ENCODE data around the gene SPTBN4.
A peak's percentile ranks its signal among the peaks of the same experiment; 100 is the strongest.
"Not testable (repeated sequence)": the region's sequence is repeated elsewhere in the genome, so short reads cannot be mapped to it uniquely, and the experiment has no call there.

The SPTBN4 gene

DNA sequence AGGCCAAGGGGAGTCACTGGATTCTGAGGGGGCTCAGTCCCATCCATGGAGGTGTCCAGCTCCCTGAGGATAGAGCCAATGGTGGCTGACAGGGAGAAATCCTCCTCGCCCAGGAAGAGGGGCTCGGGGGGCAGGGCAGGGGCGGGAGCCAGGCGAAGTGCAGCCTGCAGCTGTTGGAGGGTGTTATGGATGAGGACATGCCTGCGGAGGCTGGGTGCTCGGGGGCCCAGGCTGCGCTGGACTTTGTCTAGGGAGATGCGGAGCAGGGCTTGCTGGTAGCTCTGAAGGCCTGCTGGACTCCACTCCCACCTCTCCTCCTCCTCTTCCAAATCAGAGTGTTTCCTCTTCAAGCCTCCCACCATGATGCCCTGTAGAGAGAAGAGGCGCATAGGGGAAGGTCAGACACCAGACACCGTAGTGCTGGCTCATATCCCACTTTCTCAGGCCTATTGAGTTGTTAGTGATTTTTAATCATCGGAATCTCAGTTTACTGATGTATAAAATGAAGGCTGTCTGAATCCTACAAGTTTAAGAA is 25.0 kb upstream of the SPTBN4 start:
- DNase-seq (ENCODE audit: low spot score), result no peak

DNA sequence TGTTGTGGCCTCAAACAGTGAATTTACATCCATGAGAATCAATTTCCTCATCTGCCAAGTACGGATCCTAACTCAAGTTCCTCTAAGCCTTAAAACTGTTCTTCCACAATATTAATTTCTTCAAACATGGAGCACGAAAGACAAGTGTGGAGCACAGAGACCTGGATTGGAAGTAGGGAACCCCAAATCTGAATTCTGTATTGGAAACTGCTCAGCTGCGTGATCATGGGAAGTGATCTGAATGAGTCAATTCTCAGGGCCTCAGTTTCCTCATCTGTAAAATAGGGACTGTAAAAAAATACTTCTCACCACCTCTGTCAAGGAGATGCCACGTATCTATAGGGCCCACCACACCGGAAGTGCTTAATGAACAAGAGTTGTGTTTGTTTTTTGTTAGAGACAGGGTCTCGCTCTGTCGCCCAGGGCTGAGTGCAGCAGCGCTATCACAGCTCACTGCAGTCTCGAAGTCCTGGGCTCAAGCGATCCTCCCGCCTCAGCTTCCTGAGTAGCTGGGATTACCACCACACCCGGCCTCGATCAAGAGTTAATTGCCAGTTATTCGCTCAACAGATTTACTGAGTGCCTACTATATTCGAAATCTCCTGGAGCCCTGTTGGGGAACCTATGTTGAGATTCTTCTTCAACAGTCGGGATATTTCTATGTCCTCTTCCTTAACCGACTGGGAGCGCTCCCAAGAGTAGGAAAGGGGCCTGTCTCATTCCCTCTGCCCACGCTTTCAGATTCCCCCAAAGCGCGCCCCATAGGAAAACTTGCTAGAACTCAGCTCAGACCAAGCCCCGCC is 24.3 kb upstream of the SPTBN4 start:
- DNase-seq (ENCODE audit: low spot score), result no peak

DNA sequence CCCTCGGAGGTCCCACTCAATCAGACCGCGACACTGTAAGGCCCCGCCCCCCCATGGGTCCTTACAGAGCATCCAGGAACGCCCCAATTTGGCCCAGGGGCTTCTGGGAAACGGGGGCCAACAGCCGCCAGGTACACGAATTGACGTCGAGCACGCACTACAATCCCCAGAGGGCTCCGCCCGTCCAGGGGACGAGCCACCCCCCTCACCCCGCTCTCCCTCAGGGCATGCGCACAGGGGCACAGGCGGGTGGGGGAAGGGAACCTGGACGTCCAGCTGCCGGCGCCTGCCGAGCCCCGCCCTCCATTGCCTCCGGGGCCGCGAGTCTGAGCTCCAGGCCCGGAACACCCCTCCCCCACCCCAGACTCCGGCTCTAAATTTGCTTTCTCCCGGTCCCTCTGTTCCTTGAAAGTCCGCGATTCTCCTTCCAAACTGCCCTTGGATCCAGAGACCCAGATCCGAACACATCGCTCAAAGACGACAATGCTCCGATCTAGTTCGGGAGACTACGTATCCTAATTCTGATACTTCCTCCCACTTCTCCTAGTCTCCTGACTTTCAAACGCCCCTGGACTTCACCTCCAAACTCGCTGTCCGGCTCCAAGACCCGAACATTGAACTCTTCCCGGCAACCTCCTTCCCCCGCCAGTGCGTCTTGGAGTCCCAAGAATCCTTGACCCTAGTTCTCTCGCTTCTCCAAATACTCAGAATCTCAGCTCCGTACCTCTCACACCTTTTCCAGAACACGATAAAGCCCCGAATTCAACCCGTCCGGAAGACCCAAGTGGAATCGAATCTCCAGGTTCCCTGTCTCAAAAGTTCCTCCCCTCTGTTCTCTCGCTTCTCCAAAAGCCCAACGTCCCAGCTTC is 23.4 kb upstream of the SPTBN4 start:
- DNase-seq (ENCODE audit: low spot score), result peak; percentile 97

DNA sequence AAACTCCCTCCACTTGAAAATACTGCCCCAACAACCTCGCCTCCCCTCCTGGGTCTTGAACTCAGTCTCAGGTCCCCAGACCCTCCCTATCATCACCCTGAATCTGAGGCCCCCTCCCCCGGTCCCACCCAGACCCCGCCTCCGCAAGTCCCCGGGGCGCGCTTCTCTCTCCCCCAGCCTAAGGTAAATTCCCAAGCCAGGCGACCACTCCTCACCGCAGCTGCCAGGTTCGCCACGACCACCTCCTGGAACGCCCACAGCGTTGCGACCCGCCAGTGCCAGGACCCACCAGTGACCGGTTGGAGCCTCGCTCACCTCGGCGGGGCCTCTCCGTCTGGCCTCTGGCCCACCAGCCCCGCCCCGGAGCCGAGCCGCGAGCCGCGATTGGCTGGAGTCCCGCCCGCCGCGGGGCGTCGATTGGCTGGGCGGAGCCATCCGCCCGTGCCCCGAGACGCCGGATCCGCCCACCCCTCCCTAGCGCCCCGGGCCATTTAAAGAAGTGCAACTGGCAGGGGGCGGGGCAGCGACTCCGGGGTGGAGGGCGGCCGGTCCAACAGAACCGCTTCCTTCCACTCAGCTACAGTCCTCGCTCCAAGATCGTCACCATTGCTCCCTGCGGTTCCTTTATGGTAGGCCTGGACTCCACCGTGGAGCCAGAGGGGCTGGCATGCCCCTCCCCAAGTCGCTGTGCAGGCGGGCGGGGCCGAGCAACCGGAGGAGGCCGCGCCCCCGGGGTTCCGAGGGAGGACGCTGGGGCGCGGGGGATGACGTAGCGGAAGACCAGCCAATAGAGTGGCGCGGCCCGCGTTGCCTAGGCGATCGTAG is 22.6 kb upstream of the SPTBN4 start, which contains the start of gene SERTAD3:
SERTAD3 (minus strand) TSS at position 336 of the 825 bp plus-strand sequence. CDS start 2,255 bp downstream, outside the sequence.
- peak; percentile 97 for DNase-seq (ENCODE audit: low spot score)

DNA sequence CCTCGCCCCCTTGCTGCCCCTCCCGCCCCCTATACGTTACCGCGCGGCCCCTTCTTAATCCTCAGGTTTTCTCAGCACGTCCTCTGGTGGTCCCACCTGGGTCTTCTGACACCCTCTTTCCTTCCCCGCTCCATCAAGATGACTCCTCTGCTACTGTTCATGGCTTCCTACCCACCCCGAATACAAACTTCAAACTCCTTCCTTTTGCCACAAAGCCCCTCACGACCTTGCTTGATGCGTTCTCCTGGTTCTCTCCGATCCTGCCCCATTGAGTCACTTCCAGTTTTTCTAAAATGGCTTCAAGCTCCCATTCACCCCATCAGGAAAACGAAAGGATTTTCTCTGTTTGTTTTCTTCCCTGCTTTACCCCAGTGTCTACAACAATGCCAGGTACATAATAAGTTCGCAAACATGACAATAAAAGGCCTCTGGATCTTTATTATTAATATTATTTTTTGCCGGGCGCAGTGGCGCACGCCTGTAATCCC is 21.9 kb upstream of the SPTBN4 start:
- DNase-seq (ENCODE audit: low spot score), result no peak

DNA sequence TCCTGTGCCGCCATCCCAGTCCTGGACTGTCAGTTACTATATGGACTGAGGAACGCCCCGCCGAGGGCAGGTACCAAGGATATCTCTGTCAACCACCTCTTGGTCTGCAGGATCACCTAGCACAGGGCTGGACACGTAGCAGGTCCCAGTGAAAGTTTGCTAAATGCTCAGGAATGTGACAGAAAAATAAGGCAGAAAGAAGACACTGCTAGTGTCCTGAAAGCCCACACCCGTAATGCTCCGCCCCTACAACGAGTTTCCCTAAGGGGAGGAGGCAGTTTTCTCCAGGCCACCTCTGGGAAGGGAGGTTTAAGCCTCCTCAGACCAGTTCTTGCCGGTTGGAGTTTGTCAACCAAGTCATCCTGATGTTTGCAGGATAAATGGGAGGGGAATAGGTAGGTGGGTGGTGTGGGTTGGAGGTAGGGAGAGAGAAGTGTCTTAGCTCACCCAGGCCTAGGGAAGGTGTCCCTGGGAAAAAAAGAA is 21.0 kb upstream of the SPTBN4 start:
- no peak for DNase-seq (ENCODE audit: low spot score)

DNA sequence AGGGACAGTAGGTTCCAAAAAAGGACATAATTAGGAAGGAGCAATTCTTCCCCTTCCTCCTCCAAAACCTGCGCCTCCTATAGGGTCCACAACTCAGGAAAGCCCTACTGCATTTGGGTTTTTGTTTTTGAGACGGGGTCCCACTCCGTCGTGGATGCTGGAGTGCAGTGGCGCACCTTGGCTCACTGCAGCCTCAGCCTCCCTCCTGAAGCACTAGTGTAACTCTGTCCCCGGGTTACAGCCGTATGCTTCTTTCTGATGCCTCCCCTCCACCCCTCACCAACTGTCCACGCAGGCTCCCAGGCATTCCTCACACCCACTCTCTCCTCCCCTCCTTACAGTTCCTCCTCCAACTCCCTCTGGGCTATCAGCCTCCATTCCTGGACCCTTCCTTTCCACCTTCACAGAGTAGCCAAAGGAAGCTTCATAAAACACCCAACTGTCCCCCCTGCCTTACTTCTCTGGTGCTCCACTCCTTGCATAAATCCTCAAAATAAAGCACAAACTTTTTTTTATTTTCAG is 20.5 kb upstream of the SPTBN4 start:
- no peak for DNase-seq (ENCODE audit: low spot score)

DNA sequence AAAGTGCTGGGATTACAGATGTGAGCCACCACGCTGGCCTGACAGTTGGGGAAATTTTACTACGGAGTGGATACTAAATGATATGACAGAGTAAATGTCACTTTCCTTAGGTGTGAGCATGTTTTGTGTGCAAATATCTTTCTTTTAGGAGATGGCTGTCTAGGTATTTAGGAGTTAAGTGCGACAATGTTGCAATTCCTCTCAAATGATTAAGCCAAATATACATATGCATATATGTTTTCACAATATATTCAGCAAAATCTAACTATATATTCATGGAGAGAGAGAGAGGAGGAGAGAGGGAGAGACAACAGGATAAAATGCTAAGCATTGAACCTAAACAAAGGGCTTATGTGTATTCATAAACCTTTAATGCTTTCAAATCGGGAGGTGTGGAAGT is 17.3 kb upstream of the SPTBN4 start:
- no peak for DNase-seq (ENCODE audit: low spot score)

DNA sequence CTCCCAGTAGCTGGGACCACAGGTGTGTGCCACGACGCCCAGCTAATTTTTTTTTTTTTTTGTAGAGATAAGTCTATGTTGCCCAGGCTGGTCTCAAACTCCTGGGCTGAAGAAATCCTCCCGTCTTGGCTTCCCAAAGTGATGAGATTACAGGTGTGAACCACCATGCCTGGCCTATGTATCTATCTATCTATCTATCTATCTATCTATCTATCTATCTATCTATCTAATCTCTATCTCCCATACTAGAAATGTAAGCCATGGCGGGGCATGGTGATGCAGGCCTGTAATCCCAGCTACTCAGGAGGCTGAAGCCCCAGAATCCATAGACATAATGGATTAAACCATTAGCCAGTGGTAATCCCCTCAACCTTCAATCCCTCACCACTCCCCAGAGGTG is 16.1 kb upstream of the SPTBN4 start:
- no peak for DNase-seq (ENCODE audit: low spot score)

DNA sequence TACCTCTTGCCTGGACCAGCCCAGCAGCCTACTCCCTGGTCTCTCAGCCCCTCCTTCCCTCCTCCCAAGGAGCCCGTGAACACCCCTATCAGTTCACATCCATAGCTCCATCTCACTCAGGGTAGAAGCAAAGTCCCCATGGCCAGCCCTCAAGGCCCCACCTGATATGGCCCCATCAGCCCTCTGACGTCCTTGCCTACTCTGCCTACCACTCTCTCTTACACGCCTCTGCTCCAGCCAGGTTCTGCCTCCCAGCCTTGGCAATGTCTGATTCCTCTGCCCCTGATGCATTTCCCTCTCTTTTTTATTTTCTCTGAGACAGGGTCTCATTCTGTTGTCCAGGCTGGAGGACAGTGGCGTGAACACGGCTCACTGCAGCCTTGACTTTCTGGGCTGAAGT is 14.8 kb upstream of the SPTBN4 start:
- DNase-seq (ENCODE audit: low spot score), result no peak

DNA sequence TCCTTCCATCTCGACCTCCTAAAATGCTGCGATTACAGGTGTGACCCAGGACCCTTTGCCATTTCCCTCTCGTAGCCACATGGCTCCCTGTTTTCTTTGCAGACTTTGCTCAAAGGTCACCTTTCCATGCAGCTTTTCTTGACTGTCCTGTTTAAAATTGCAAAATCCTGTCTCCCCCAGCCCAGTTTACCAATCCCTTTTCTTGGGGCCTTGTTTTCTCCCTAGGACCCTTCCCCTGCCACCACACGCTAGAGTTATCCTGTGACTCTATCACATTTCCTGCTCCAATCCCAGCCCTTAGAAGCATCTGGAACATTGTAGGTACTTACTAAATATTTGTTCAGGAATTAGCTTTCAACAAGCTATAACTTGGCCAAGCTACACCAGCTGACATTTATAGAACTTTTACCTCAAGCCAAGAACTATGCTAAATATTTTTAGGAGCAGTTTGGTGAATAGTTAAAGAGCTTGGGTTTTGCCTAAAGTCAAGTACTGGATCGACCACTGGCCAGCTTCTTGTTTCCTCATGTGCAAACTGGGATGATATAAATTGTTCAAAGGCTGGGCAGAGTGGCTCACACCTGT is 13.6 kb upstream of the SPTBN4 start:
- no peak for DNase-seq (ENCODE audit: low spot score)

DNA sequence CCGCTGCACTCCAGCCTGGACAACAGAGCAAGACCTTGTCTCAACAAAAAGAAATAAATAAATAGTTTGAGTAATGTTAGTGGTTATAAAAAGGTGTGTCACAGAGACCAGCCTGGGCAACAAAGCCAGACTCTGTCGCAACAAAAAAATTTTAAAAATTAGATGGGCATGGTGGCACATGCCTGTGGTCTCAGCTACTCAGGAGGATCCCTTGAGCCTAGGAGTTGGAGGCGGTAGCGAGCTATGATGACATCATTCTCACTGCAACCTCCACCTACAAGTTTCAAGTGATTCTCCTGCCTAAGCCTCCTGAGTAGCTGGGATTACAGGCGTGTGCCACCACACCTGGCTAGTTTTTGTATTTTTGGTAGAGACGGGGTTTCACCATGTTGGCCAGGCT is 12.9 kb upstream of the SPTBN4 start:
- not testable (repeated sequence) for DNase-seq (ENCODE audit: low spot score)

DNA sequence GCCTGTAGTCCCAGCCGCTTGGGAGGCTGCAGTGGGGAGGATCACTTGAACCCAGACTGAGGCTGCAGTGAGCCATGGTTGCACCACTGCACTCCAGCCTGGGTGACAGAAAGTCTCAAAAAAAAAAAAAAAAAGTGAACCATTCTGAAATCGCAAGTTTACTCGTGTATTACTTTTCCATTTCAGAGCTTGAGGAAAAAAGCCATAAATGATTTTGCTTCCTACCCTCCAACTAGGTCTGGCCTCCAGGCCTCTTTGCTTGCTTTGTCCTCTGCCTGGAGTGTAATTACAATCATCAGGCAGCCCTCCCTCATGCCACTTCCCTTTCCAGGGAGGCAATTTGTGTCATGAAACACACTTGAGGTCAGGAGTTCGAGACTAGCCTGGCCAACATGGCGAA is 9.8 kb upstream of the SPTBN4 start:
- no peak for DNase-seq (ENCODE audit: low spot score)

DNA sequence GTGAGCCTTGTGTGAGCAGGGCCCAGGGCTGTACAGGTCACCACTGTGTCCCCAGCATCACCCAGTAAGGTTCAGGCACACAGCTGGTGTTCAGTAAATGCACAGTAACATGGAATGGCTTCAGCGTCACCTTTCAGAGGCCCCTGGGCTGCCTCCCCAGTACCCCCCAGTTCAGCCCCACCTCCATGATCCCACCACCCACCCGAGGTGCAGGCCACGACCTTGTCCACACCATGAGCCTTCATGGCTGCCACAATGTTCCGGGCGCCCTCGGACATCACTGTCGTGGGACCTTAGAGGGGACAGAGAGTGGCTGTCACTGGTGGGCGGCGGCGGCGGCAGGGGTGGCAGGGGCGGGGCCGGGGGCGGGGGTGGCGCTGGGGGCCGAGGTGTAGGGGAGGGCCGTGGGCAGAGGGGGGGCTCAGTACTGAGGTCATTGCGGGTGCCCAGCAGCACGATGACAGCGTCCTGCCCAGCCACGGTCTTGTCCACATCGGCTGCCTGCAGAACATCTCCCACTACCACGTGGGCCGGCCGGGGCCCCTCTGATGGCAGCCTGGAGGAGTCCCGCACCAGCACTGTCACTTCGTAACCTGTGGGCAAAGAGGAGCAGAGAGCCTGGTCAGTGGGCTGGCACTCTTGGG is 8.7 kb upstream of the SPTBN4 start:
- no peak for DNase-seq (ENCODE audit: low spot score)

DNA sequence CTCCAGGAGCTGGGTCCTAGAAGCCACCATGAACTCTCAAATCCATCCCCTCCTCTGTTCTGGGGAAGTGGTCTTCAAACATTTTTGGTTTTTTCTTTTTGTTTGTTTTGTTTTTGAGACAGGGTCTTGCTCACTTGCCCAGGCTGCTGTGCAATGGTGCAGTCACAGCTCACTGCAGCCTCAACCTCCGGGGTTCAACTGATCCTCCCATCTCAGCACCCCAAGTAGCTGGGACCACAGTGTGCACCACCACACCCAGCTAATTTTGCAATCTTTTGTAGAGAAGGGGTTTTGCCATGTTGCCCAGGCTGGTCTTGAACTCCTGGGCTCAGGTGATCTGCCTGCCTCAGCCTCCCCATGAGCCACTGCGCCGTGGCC is 8.2 kb upstream of the SPTBN4 start:
- DNase-seq (ENCODE audit: low spot score), result no peak

DNA sequence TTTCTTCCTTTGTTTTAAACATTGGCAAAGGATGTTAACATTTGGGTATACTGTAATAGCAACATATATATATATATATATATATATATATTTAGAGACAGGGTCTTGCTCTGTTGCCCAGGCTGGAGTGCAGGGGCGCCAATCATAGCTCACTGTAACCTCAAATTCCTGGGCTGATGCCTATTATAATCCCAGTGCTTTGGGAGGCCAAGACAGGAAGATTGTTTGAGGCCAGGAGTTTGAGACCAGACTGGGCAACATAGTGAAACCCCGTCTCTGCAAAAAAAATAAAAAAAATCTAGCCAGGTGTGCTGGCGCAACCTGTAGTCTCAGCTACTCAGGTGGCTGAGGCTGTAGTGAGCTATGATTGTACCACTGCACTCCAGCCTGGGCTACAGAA is 6.6 kb upstream of the SPTBN4 start:
- no peak for DNase-seq (ENCODE audit: low spot score)

DNA sequence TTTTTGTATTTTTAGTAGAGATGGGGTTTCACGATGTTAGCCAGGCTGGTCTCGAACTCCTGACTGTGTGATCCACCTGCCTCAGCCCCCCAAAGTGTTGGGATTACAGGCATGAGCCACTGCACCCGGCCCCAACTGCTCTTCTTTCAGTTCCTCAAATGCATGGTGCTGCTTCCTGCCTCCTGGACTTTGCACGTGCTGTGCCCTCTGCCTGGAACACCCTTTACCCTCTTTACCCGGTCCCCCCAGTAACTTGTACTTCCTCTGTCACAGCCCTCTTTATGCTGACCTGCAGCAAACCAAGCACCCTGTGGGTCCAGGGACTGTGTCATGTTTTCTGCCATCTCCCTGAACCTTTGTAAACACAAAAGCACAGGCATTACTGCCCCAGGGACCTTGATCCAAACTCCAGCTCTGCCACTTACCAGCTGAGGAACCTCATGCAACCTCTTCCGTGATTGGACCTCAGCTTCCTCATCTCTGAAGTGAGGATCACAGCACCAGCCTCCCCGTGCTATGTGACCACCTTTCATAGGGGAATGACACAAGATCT is 5.1 kb upstream of the SPTBN4 start:
- DNase-seq (ENCODE audit: low spot score), result no peak

DNA sequence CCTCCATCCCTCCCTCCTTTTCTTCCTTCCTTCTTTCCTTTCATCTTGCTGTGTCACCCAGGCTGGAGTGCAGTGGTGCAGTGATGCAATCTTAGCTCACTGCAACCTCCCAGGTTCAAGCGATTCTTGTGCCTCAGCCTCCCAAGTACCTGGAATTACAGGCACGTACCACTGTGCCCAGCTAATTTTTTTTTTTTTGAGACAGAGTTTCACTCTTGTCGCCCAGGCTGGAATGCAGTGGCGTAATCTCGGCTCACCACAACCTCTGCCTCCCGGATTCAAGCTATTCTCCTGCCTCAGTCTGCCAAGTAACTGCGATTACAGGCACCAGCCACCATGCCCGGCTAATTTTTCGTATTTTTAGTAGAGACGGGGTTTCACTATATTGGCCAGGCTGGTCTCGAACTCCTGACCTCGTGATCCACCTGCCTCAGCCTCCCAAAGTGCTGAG is 3.2 kb upstream of the SPTBN4 start:
- DNase-seq (ENCODE audit: low spot score), result not testable (repeated sequence)

DNA sequence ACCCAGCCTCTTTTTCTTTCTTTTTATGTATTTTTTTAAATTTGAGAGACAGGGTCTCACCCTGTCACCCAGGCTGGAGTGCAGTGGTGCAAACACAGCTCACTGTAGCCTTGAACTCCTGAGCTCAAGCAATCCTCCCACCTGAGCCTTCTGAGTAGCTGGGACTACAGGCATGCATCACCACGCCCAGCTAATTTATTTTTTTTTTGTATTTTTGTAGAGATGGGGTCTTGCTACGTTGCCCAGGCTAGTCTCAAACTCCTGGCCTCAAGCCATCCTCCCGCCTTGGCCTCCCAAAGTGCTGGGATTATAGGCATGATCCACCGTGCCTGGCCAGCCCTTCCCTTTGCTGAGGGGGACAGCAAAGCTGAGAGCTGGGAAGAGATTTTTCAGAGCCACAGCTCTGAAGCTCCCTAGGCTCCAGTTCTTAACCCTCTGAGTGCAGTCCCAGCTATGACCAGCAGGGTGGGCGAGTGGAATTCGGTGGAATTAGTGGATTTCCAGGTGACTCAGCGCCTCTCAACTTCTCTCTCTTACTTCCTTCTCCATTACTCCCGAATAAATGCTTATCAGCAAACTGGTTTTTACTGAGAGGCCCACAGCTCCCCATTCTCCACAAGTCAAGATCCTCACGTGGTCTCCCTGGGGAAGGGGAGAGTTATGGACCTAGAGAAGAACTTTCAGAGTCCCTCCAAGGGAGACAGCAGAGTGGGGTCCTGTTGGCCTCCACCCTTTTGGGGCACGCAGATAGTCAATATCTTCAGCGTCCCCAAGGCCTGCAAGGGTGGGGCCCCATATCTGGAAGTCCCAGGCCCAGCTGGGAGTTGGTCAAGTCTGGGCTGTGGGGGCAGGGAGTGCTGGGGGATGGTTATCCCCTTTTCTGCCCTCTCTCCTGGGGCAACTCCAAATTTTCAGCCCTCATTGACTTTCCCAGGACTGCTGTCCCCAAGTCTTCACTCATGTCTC is 2.5 kb upstream of the SPTBN4 start:
- DNase-seq (ENCODE audit: low spot score), result peak; percentile 74

All from D341Med (cell line).